Measurements from ENCODE around the gene TRIM29.

- TF ChIP-seq CTCF (conservative IDR thresholded peaks at IDR 0.05 in 1 of 2, IDR thresholded peaks at IDR 0.05 in 1 of 2; ENCODE audit: low read depth in 1 of 2, low read length in 2 of 2) (no peak), EZH2 (IDR thresholded peaks at IDR 0.05; ENCODE audit: low read length, missing control alignments) (no peak)
Measured at GRCh38 chr11:120089036-120090001, 48.6 kb downstream of the TRIM29 start.
